GM12878 (cell line): ENCODE data around the gene SLC15A3. TPM values are rescaled to one million over a fixed set of nuclear protein-coding genes. Genes with fewer than 3 reads are reported as not detected.
A peak's percentile ranks its signal among the peaks of the same experiment; 100 is the strongest.

Experiments
- BRCA1 ChIP-seq: IDR thresholded peaks from 2 replicates; pipeline ENCODE4 v1.6.1; 2011; ENCODE audit warnings: low read depth, low read length, improper control_type of control experiment
- EP300 ChIP-seq, 2 experiments: fragments of 150-350 bp in 1 of 2; IDR thresholded peaks; 2 replicates each; pipeline ENCODE4 v1.6.1; 2011 to 2012; ENCODE audit warnings: low read depth in 2 of 2, low read length in 2 of 2, borderline replicate concordance in 1 of 2, improper control_type of control experiment in 1 of 2, inconsistent platforms in 1 of 2; ENCODE audit not compliant: control insufficient read depth in 1 of 2
- EZH2 ChIP-seq: IDR thresholded peaks from 2 replicates; pipeline ENCODE4 v1.6.1; 2012; ENCODE audit warnings: low read depth, mild to moderate bottlenecking, control low read depth, inconsistent platforms, low read length, borderline replicate concordance; ENCODE audit not compliant: control insufficient read depth
- FOXK2 ChIP-seq: fragments of 450-650 bp; IDR thresholded peaks from 2 replicates; pipeline ENCODE4 v1.6.1; 2017; ENCODE audit warnings: mild to moderate bottlenecking, moderate library complexity
- FOXM1 ChIP-seq: IDR thresholded peaks from 2 replicates; pipeline ENCODE4 v1.6.1; 2012; ENCODE audit warnings: low read depth, mild to moderate bottlenecking, inconsistent platforms, low read length, moderate library complexity
- IKZF1 ChIP-seq: fragments of 450-650 bp; conservative IDR thresholded peaks from 2 replicates; pipeline ENCODE4 v1.6.1; 2017; ENCODE audit warnings: antibody characterized with exemption, mild to moderate bottlenecking
- KAT2A ChIP-seq: conservative IDR thresholded peaks from 2 replicates; pipeline ENCODE4 v1.6.1; 2011; ENCODE audit warnings: low read depth, low read length; ENCODE audit not compliant: control insufficient read depth
- MEF2B ChIP-seq: fragments of 450-650 bp; IDR thresholded peaks from 2 replicates; pipeline ENCODE4 v1.6.1; 2018; ENCODE audit warnings: mild to moderate bottlenecking, moderate library complexity; ENCODE audit not compliant: partially characterized antibody, poor library complexity, severe bottlenecking
- NR2C1 ChIP-seq: fragments of 450-650 bp; IDR thresholded peaks from 2 replicates; pipeline ENCODE4 v1.6.1; 2017; ENCODE audit warnings: antibody characterized with exemption, mild to moderate bottlenecking, moderate library complexity
- NRF1 ChIP-seq: conservative IDR thresholded peaks from 2 replicates; pipeline ENCODE4 v1.6.1; 2011; ENCODE audit warnings: mild to moderate bottlenecking, low read depth, low read length, improper control_type of control experiment
- ZBED1 ChIP-seq: IDR thresholded peaks from 2 replicates; pipeline ENCODE4 v1.6.1; 2016; ENCODE audit warnings: borderline replicate concordance
- ZNF207 ChIP-seq: fragments of 450-650 bp; IDR thresholded peaks from 2 replicates; pipeline ENCODE4 v1.6.1; 2014; ENCODE audit warnings: antibody characterized with exemption, mild to moderate bottlenecking, borderline replicate concordance
- polyA plus RNA-seq, 11 experiments: library from polyadenylated mRNA; depleted of rRNA in 4 of 11; unstranded in 6 of 11; stranded (reverse) in 5 of 11; fragments of >200 nt; fragmentation: Nextera tagmentation in 4 of 11; fragmentation: Illumina TruSeq in 1 of 11; extraction: Ambion mirVana in 4 of 11; extraction: Trizol in 1 of 11; gene quantifications; 1 replicate in 1 of 11; 2 replicates in 10 of 11; pipeline versions ENCODE4 v1.2.1 to v1.2.3, GENCODE V29; 2011 to 2016; ENCODE audit warnings: inconsistent platforms in 2 of 11, missing spikeins in 2 of 11, low read depth in 1 of 11
- total RNA-seq, 4 experiments: library from RNA; depleted of rRNA in 3 of 4; stranded (reverse); fragments of >200 nt in 3 of 4; fragmentation: Illumina TruSeq in 1 of 4; extraction: Trizol in 1 of 4; gene quantifications; 2 replicates each; pipeline versions ENCODE4 v1.2.1 to v1.2.3, GENCODE V29; 2013 to 2021
- TF ChIP-seq, protein P1 (sequence below): IDR thresholded peaks from 2 replicates; pipeline ENCODE4 v1.6.1; 2012; ENCODE audit warnings: improper control_type of control experiment, low read depth, low read length; ENCODE audit not compliant: insufficient replicate concordance
- TF ChIP-seq, protein P2 (sequence below): IDR thresholded peaks from 2 replicates; pipeline ENCODE4 v1.6.1; 2011; ENCODE audit warnings: low read depth, low read length, improper control_type of control experiment, borderline replicate concordance
- TF ChIP-seq, protein P3 (sequence below): fragments of 150-350 bp; IDR thresholded peaks from 2 replicates; pipeline ENCODE4 v1.6.1; 2016; ENCODE audit warnings: low read depth, low read length
- TF ChIP-seq, protein P4 (sequence below), 3 experiments: IDR thresholded peaks in 2 of 3; conservative IDR thresholded peaks in 1 of 3; 2 replicates each; pipeline ENCODE4 v1.5.1; 2011; ENCODE audit warnings: low read depth in 3 of 3, low read length in 3 of 3, mild to moderate bottlenecking in 3 of 3, control low read depth in 2 of 3, moderate library complexity in 2 of 3, inconsistent platforms in 1 of 3, mixed read lengths in 1 of 3; ENCODE audit not compliant: control insufficient read depth in 2 of 3, insufficient read depth in 1 of 3; ENCODE audit errors: extremely low read depth in 1 of 3

SLC15A3 gene
- total and polyA plus RNA-seq, 10 of the 15 experiments (the other 5 are each of a cell fraction or from before 2014, with no cell fraction given), result 17.7 to 102 (median 55.8) TPM

DNA sequence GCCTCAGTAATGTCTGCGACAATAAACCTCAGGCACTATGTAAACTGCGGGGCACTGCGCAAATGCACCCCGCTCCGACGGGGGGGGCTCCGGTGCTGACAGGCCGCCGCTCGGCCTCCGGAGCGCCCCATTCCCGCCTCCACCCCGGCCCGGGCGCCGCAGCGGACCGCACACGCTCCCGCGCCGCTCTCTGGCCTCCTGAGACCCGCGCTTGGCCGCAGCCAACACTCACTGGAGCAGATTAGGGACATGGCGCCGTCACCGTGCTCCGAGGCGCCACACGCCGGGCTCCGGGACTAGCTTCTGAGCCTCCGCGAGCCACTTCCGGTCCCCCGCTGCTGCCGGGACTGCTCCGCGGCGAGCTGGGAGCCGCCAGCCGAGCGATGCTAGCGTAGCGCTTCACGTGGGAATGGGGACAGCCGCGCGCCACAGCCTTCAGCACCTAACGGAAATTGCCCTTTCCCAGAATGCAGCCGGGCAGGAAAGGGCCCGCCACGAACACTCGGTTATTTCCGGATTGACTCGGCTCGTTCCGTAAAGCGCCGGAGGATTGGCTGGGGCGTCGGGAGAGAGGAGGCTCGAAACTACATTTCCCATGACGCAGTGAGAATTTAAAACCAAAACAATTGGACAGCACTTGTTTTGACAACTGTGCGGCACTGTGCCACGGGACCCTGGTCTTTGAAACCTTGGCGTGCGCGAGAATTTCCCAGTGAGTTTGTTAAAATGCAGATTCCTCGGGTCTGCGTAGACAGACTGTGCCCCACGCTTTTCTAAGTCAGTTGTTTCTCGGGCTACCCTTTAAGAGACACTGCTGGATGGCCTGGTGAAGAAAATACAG, 45.6 kb downstream of the SLC15A3 start, which contains the start of gene PRPF19 (continued):
- TF ChIP-seq, protein P1, sequence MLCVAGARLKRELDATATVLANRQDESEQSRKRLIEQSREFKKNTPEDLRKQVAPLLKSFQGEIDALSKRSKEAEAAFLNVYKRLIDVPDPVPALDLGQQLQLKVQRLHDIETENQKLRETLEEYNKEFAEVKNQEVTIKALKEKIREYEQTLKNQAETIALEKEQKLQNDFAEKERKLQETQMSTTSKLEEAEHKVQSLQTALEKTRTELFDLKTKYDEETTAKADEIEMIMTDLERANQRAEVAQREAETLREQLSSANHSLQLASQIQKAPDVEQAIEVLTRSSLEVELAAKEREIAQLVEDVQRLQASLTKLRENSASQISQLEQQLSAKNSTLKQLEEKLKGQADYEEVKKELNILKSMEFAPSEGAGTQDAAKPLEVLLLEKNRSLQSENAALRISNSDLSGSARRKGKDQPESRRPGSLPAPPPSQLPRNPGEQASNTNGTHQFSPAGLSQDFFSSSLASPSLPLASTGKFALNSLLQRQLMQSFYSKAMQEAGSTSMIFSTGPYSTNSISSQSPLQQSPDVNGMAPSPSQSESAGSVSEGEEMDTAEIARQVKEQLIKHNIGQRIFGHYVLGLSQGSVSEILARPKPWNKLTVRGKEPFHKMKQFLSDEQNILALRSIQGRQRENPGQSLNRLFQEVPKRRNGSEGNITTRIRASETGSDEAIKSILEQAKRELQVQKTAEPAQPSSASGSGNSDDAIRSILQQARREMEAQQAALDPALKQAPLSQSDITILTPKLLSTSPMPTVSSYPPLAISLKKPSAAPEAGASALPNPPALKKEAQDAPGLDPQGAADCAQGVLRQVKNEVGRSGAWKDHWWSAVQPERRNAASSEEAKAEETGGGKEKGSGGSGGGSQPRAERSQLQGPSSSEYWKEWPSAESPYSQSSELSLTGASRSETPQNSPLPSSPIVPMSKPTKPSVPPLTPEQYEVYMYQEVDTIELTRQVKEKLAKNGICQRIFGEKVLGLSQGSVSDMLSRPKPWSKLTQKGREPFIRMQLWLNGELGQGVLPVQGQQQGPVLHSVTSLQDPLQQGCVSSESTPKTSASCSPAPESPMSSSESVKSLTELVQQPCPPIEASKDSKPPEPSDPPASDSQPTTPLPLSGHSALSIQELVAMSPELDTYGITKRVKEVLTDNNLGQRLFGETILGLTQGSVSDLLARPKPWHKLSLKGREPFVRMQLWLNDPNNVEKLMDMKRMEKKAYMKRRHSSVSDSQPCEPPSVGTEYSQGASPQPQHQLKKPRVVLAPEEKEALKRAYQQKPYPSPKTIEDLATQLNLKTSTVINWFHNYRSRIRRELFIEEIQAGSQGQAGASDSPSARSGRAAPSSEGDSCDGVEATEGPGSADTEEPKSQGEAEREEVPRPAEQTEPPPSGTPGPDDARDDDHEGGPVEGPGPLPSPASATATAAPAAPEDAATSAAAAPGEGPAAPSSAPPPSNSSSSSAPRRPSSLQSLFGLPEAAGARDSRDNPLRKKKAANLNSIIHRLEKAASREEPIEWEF, result no peak
- no peak for TF ChIP-seq FOXK2
- TF ChIP-seq NR2C1, result no peak
- TF ChIP-seq, protein P2, sequence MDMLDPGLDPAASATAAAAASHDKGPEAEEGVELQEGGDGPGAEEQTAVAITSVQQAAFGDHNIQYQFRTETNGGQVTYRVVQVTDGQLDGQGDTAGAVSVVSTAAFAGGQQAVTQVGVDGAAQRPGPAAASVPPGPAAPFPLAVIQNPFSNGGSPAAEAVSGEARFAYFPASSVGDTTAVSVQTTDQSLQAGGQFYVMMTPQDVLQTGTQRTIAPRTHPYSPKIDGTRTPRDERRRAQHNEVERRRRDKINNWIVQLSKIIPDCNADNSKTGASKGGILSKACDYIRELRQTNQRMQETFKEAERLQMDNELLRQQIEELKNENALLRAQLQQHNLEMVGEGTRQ, result peak; percentile 15; the same call in 1 of the 2 replicates
- no peak for TF ChIP-seq FOXM1
- no peak for TF ChIP-seq KAT2A
- TF ChIP-seq, protein P3, sequence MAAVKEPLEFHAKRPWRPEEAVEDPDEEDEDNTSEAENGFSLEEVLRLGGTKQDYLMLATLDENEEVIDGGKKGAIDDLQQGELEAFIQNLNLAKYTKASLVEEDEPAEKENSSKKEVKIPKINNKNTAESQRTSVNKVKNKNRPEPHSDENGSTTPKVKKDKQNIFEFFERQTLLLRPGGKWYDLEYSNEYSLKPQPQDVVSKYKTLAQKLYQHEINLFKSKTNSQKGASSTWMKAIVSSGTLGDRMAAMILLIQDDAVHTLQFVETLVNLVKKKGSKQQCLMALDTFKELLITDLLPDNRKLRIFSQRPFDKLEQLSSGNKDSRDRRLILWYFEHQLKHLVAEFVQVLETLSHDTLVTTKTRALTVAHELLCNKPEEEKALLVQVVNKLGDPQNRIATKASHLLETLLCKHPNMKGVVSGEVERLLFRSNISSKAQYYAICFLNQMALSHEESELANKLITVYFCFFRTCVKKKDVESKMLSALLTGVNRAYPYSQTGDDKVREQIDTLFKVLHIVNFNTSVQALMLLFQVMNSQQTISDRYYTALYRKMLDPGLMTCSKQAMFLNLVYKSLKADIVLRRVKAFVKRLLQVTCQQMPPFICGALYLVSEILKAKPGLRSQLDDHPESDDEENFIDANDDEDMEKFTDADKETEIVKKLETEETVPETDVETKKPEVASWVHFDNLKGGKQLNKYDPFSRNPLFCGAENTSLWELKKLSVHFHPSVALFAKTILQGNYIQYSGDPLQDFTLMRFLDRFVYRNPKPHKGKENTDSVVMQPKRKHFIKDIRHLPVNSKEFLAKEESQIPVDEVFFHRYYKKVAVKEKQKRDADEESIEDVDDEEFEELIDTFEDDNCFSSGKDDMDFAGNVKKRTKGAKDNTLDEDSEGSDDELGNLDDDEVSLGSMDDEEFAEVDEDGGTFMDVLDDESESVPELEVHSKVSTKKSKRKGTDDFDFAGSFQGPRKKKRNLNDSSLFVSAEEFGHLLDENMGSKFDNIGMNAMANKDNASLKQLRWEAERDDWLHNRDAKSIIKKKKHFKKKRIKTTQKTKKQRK, result no peak
- 0 out of 2 replicates have a peak, but pooled peaks have one; percentile 16 for TF ChIP-seq ZBED1
- TF ChIP-seq, protein P4, sequence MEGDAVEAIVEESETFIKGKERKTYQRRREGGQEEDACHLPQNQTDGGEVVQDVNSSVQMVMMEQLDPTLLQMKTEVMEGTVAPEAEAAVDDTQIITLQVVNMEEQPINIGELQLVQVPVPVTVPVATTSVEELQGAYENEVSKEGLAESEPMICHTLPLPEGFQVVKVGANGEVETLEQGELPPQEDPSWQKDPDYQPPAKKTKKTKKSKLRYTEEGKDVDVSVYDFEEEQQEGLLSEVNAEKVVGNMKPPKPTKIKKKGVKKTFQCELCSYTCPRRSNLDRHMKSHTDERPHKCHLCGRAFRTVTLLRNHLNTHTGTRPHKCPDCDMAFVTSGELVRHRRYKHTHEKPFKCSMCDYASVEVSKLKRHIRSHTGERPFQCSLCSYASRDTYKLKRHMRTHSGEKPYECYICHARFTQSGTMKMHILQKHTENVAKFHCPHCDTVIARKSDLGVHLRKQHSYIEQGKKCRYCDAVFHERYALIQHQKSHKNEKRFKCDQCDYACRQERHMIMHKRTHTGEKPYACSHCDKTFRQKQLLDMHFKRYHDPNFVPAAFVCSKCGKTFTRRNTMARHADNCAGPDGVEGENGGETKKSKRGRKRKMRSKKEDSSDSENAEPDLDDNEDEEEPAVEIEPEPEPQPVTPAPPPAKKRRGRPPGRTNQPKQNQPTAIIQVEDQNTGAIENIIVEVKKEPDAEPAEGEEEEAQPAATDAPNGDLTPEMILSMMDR (IDR thresholded peaks at IDR 0.05 in 2 of 3, conservative IDR thresholded peaks at IDR 0.05 in 1 of 3; ENCODE audit: control insufficient read depth in 2 of 3, extremely low read depth in 1 of 3, insufficient read depth in 1 of 3, low read depth in 3 of 3, low read length in 3 of 3), result no peak
- no peak for TF ChIP-seq NRF1
- TF ChIP-seq BRCA1, result peak; percentile 42; the same call in 1 of the 2 replicates
- no peak for TF ChIP-seq MEF2B
- TF ChIP-seq EZH2, result no peak
- peak; percentile 86 for TF ChIP-seq IKZF1
- 0 out of 4 replicates have a peak, but pooled peaks of 1 of the 2 experiments have one; percentile 34 for TF ChIP-seq EP300 (IDR thresholded peaks at IDR 0.05; ENCODE audit: borderline replicate concordance in 1 of 2, control insufficient read depth in 1 of 2, low read depth in 2 of 2, low read length in 2 of 2)
- peak; percentile 65; the same call in 1 of the 2 replicates for TF ChIP-seq ZNF207
